Activated T-cell treated with anti-CD3 and anti-CD28 coated beads, Interleukin-2, amount 50 U/mL, for 24 hours (primary cell): ENCODE measurements around the gene HRH3.
A peak's percentile ranks its signal among the peaks of the same experiment; 100 is the strongest.

Experiments used
- DNase-seq: peaks from one replicate; pipeline ENCODE4 v3.0.0-alpha.2; 2020
- H3K27ac Mint-ChIP-seq: 2 replicates; pipeline ENCODE4 v1.8.0; 2020; ENCODE audit warnings: mild to moderate bottlenecking, mixed read lengths
- H3K27me3 Mint-ChIP-seq: 2 replicates; pipeline ENCODE4 v1.8.0; 2020; ENCODE audit warnings: mixed read lengths
- H3K36me3 Mint-ChIP-seq: 2 replicates; pipeline ENCODE4 v1.8.0; 2020; ENCODE audit warnings: low read depth, mixed read lengths
- H3K4me1 Mint-ChIP-seq: 2 replicates; pipeline ENCODE4 v1.8.0; 2020; ENCODE audit warnings: low read depth, mixed read lengths
- H3K4me3 Mint-ChIP-seq: 2 replicates; pipeline ENCODE4 v1.8.0; 2020; ENCODE audit warnings: mild to moderate bottlenecking, moderate library complexity, mixed read lengths
- H3K9me3 Mint-ChIP-seq: 2 replicates; pipeline ENCODE4 v1.8.0; 2020; ENCODE audit warnings: mixed read lengths

The HRH3 gene

DNA sequence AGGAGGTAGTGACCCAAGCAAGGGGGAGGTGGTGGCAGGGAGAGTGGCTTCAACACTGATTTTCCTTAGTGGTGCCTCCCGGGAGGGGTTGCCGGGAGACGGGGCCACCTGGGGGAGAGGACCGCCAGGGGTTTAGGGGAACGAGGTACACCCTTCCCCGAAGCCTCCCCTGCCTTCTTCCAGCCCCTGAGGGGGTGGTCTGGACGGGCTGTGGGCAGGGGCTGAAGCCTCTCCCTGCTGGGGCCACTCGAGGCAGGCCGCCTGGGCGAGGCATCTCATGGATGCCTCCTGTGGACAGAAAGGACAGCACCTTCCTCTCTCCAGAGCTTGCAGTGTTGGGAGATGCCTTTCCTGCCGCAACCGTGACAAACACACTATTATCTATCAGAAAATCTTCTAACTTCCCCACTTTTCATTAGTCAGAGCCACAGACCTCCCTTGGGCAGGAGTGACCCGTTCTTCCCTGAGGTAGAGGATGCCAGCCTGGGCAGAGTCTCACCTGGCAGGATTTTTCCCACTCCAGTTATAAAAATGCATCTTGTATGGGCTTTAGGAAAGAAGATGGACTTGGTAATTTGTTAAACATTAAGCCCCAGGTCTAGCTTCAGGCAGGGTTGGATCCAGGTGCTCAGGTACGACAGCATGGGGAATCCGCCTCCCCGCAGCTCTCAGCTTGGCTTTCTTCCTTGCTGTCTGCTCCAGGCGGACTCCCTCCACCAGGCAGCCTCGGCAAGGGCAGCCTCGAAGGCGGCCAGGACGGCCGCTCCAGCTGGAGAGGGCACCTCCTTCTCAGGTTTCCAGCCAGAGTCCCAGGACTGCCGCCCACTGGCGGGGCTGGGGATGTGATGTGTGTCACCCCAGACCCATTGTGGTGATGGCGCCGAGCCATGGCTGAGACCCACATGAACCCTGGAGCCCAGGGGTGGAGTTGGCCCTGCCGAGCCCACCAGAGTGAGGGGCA, 11.0 kb downstream of the HRH3 start:
- Mint-ChIP-seq H3K27ac (no peak overlapping the region), H3K4me1 (no peaks in the 10 kb centered on the region), H3K4me3 (no peak overlapping the region), H3K9me3 (no peaks in the 10 kb centered on the region), H3K36me3 (peaks cover 17% of the 10 kb centered on the region), H3K27me3 (peaks cover 11% of the 10 kb centered on the region)
- no peak for DNase-seq

- Mint-ChIP-seq H3K27ac (no peak overlapping the region), H3K4me3 (no peak overlapping the region), H3K36me3 (peaks cover 22% of the 10 kb centered on the region), H3K4me1 (peaks cover 1% of the 10 kb centered on the region), H3K27me3 (peaks cover 8% of the 10 kb centered on the region), H3K9me3 (no peaks in the 10 kb centered on the region)
- DNase-seq: no peak
Observed at GRCh38 chr20:62208061-62208794, 11.8 kb downstream of the HRH3 start.

GRCh38 chr20:62206388-62206775, 13.7 kb downstream of the HRH3 start:
- H3K9me3 Mint-ChIP-seq: no peaks in the 10 kb centered on the region
- no peak for DNase-seq
- peaks cover 41% of the 10 kb centered on the region for H3K36me3 Mint-ChIP-seq
- no peak overlapping the region for H3K27ac Mint-ChIP-seq
- H3K4me3 Mint-ChIP-seq: no peak overlapping the region
- H3K4me1 Mint-ChIP-seq: peaks cover 2% of the 10 kb centered on the region
- peaks cover 3% of the 10 kb centered on the region for H3K27me3 Mint-ChIP-seq

GRCh38 chr20:62205618-62206387, 14.3 kb downstream of the HRH3 start:
- H3K36me3 Mint-ChIP-seq: peaks cover 46% of the 10 kb centered on the region
- no peaks in the 10 kb centered on the region for H3K27me3 Mint-ChIP-seq
- no peak overlapping the region for H3K27ac Mint-ChIP-seq
- H3K4me1 Mint-ChIP-seq: peaks cover 2% of the 10 kb centered on the region
- no peaks in the 10 kb centered on the region for H3K9me3 Mint-ChIP-seq
- no peak overlapping the region for H3K4me3 Mint-ChIP-seq
- no peak for DNase-seq

GRCh38 chr20:62203378-62204030, 16.6 kb downstream of the HRH3 start:
- Mint-ChIP-seq H3K36me3 (peaks cover 68% of the 10 kb centered on the region), H3K4me1 (peaks cover 2% of the 10 kb centered on the region), H3K4me3 (no peak overlapping the region), H3K9me3 (no peaks in the 10 kb centered on the region), H3K27ac (peak overlapping the region; percentile 55), H3K27me3 (no peaks in the 10 kb centered on the region)
- DNase-seq: no peak

GRCh38 chr20:62202676-62203377, 17.3 kb downstream of the HRH3 start:
- DNase-seq: no peak
- Mint-ChIP-seq H3K4me3 (no peak overlapping the region), H3K27me3 (no peaks in the 10 kb centered on the region), H3K4me1 (peaks cover 2% of the 10 kb centered on the region), H3K9me3 (no peaks in the 10 kb centered on the region), H3K27ac (no peak overlapping the region), H3K36me3 (peaks cover 75% of the 10 kb centered on the region)

GRCh38 chr20:62202083-62202395, 18.0 kb downstream of the HRH3 start:
- no peak for DNase-seq
- Mint-ChIP-seq H3K9me3 (no peaks in the 10 kb centered on the region), H3K27me3 (no peaks in the 10 kb centered on the region), H3K4me1 (peaks cover 2% of the 10 kb centered on the region), H3K4me3 (no peak overlapping the region), H3K27ac (no peak overlapping the region), H3K36me3 (peaks cover 77% of the 10 kb centered on the region)

DNA sequence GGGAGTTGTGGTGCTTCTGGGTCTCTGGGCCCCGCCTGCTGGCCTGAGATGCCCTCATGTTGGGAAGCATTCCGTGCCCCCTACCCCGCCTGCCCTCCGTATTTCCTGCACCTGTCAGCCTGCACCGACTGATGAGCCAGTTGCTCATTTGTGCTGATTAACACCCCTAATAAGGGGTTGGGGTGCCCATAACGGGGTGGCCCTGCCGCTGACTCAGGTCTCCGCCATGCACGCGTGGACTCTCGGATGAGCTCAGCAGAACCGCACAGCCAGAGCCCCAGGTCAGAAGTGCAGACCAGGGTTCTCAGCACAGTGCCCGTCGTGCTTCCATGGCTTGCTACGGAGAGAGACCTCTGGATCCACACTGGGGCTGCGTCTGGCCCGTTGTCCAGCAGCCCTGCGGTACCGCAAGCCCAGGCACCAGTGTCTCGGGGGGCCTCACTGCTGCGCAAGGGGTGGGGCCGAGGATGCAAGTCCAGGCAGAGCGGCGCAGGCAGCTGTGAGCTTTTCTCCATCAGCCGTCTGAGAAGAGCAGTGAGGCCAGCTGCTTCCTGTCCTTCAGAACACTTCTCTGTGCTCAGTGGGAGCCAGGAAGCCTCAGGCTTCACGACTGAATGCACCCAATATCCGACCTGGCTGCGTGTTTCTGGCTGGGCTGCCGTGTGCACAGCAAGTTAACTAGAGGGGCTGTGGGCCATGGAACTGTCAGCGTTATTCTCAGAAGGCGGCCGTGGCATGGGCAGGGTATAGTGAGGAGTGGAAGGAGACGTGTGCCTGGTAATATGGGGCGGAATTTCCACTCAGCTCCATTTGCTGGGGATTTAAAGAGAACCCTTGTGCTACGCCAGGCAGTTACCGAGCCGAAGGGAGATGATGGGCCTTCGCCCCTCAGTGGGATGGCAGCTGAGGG, 18.6 kb downstream of the HRH3 start:
- Mint-ChIP-seq H3K9me3 (no peaks in the 10 kb centered on the region), H3K4me1 (peaks cover 2% of the 10 kb centered on the region), H3K27ac (no peak overlapping the region), H3K36me3 (peaks cover 76% of the 10 kb centered on the region), H3K4me3 (no peak overlapping the region), H3K27me3 (no peaks in the 10 kb centered on the region)
- DNase-seq: no peak

GRCh38 chr20:62200491-62201172, 19.4 kb downstream of the HRH3 start:
- no peaks in the 10 kb centered on the region for H3K9me3 Mint-ChIP-seq
- H3K4me3 Mint-ChIP-seq: no peak overlapping the region
- DNase-seq: no peak
- H3K27ac Mint-ChIP-seq: no peak overlapping the region
- H3K27me3 Mint-ChIP-seq: no peaks in the 10 kb centered on the region
- peaks cover 77% of the 10 kb centered on the region for H3K36me3 Mint-ChIP-seq
- H3K4me1 Mint-ChIP-seq: peaks cover 2% of the 10 kb centered on the region

- no peak overlapping the region for H3K27ac Mint-ChIP-seq
Observed at GRCh38 chr20:62198931-62199330, 21.1 kb downstream of the HRH3 start.

DNA sequence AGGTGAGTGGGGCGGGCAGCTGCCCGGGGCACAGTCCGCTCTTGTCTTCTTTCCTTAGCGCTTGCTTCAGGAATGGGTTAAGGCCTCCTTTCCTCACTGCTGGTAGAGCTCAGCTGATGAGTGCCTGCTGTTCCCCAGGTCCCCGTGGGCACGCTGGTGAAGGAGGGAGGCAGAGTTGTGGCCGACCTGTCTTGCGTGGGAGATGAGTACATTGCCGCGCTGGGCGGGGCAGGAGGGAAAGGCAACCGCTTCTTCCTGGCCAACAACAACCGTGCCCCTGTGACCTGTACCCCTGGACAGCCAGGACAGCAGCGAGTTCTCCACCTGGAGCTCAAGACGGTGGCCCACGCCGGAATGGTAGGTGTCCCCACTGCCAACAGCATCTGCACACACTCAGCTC, 21.6 kb downstream of the HRH3 start:
- peaks cover 5% of the 10 kb centered on the region for H3K4me1 Mint-ChIP-seq
- H3K4me3 Mint-ChIP-seq: no peak overlapping the region
- no peak overlapping the region for H3K27ac Mint-ChIP-seq
- H3K27me3 Mint-ChIP-seq: no peaks in the 10 kb centered on the region
- H3K36me3 Mint-ChIP-seq: peaks cover 84% of the 10 kb centered on the region
- DNase-seq: no peak
- no peaks in the 10 kb centered on the region for H3K9me3 Mint-ChIP-seq

More at GRCh38 chr20:62198931-62199330, 21.1 kb downstream of the HRH3 start:
- no peak for DNase-seq
- Mint-ChIP-seq H3K36me3 (peaks cover 84% of the 10 kb centered on the region), H3K9me3 (no peaks in the 10 kb centered on the region), H3K4me1 (peaks cover 5% of the 10 kb centered on the region), H3K27me3 (no peaks in the 10 kb centered on the region), H3K4me3 (no peak overlapping the region)

DNA sequence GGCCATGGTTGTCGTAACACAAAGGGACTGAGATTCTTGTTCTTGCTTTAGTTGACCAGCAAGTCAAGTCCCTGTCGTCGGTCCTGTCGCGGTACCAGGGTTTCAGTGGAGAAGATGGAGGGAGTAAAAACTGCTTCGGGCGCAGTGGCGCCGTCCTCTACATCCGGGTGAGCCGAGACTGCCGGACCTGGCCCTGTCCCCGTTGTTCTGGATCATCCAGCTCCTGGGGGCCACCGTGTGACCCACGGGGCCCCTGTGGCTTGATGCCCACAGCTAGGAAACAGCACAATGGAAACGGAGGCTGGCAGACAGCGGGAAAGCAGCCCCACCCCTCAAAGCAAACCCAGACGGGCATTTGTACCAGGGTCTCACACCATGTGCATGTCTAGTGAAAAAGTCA, 22.3 kb downstream of the HRH3 start:
- Mint-ChIP-seq H3K4me3 (no peak overlapping the region), H3K27me3 (no peaks in the 10 kb centered on the region), H3K9me3 (no peaks in the 10 kb centered on the region), H3K27ac (no peak overlapping the region), H3K4me1 (peaks cover 3% of the 10 kb centered on the region), H3K36me3 (peaks cover 84% of the 10 kb centered on the region)
- DNase-seq: no peak
